Karpas-422 (cell line): ENCODE measurements around the gene C1QA. TPM values are rescaled to one million over a fixed set of nuclear protein-coding genes. Genes with fewer than 3 reads are reported as not detected.

ENCODE experiments used
- DNase-seq: peaks from one replicate; pipeline ENCODE4 v3.0.0-alpha.2; 2015
- H2AFZ ChIP-seq: fragments of 200-600 bp; sonication (generic); 2 replicates; pipeline ENCODE4 v1.6.1; 2014; ENCODE audit warnings: antibody characterized with exemption, low read length, mixed read lengths
- H3K27ac ChIP-seq: fragments of 200-600 bp; sonication (generic); 2 replicates; pipeline ENCODE4 v1.5.1; 2014; ENCODE audit warnings: mild to moderate bottlenecking, low read length, moderate library complexity
- H3K27me3 ChIP-seq: fragments of 200-600 bp; sonication (generic); 2 replicates; pipeline ENCODE4 v1.6.1; 2014; ENCODE audit warnings: low read length, mixed read lengths
- H3K36me3 ChIP-seq: fragments of 200-600 bp; sonication (generic); 2 replicates; pipeline ENCODE4 v1.6.1; 2014; ENCODE audit warnings: low read length, mixed read lengths; ENCODE audit not compliant: insufficient read depth
- H3K4me1 ChIP-seq: fragments of 200-600 bp; sonication (generic); 2 replicates; pipeline ENCODE4 v1.6.1; 2014; ENCODE audit warnings: mild to moderate bottlenecking, low read length, mixed read lengths
- H3K4me2 ChIP-seq: fragments of 200-600 bp; sonication (generic); 2 replicates; pipeline ENCODE4 v1.6.1; 2014; ENCODE audit warnings: low read length, low read depth, mild to moderate bottlenecking; ENCODE audit not compliant: poor library complexity, severe bottlenecking
- H3K4me3 ChIP-seq: fragments of 200-600 bp; sonication (generic); 2 replicates; pipeline ENCODE4 v1.5.1; 2014; ENCODE audit warnings: mild to moderate bottlenecking, antibody characterized with exemption, low read length, mixed read lengths
- H3K79me2 ChIP-seq: fragments of 200-600 bp; sonication (generic); 2 replicates; pipeline ENCODE4 v1.6.1; 2014; ENCODE audit warnings: mild to moderate bottlenecking, low read length, mixed read lengths
- H3K9ac ChIP-seq: fragments of 200-600 bp; sonication (generic); 2 replicates; pipeline ENCODE4 v1.6.0; 2014; ENCODE audit warnings: low read length
- H3K9me2 ChIP-seq: fragments of 200-600 bp; sonication (generic), shearing (Covaris generic); replicated peaks from 2 replicates; pipeline ENCODE4 v1.6.0; 2014; ENCODE audit warnings: mild to moderate bottlenecking, low read length, moderate library complexity; ENCODE audit not compliant: insufficient read depth
- H3K9me3 ChIP-seq: fragments of 300-700, 200-600 bp; sonication (generic); 2 replicates; pipeline ENCODE4 v1.6.1; 2014; ENCODE audit warnings: low read length, mixed read lengths
- H4K20me1 ChIP-seq: fragments of 200-600 bp; sonication (generic); 2 replicates; pipeline ENCODE4 v1.6.1; 2014; ENCODE audit warnings: mild to moderate bottlenecking, antibody characterized with exemption, low read length, low read depth; ENCODE audit not compliant: insufficient read depth
- total RNA-seq: library from RNA; depleted of rRNA; stranded (reverse); fragments of >200 nt; shearing (Covaris generic); gene quantifications from 2 replicates; pipeline ENCODE4 v1.2.3, GENCODE V29; 2014; ENCODE audit warnings: low replicate concordance

Gene C1QA
- total RNA-seq, 1 experiment from 2014 or later, result not detected

- H4K20me1 ChIP-seq, result no peaks in the 10 kb centered on the region
- H3K9me2 ChIP-seq, result no peaks in the 10 kb centered on the region
- H3K4me2 ChIP-seq, result no peak overlapping the region
- no peaks in the 10 kb centered on the region for H3K27me3 ChIP-seq
- no peaks in the 10 kb centered on the region for H3K36me3 ChIP-seq
- H3K27ac ChIP-seq, result no peak overlapping the region
- no peaks in the 10 kb centered on the region for H3K4me1 ChIP-seq
- H3K79me2 ChIP-seq, result no peaks in the 10 kb centered on the region
- no peak overlapping the region for H3K4me3 ChIP-seq
- no peak overlapping the region for H3K9ac ChIP-seq
- H3K9me3 ChIP-seq, result no peaks in the 10 kb centered on the region
- DNase-seq, result no peak
- no peak overlapping the region for H2AFZ ChIP-seq
These were observed 41.8 kb downstream of the C1QA start for GRCh38 chr1:22677931-22678896.

- Histone ChIP-seq H4K20me1 (no peaks in the 10 kb centered on the region), H3K79me2 (no peaks in the 10 kb centered on the region), H3K9me2 (no peaks in the 10 kb centered on the region), H3K27me3 (no peaks in the 10 kb centered on the region), H3K4me1 (no peaks in the 10 kb centered on the region), H2AFZ (no peak overlapping the region), H3K36me3 (no peaks in the 10 kb centered on the region), H3K9ac (no peak overlapping the region), H3K4me3 (no peak overlapping the region), H3K4me2 (no peak overlapping the region), H3K27ac (no peak overlapping the region), H3K9me3 (no peaks in the 10 kb centered on the region)
- no peak for DNase-seq
These were observed 44.3 kb downstream of the C1QA start for GRCh38 chr1:22680726-22681125.

- H3K9ac ChIP-seq, result no peak overlapping the region
- DNase-seq, result no peak
- H3K27ac ChIP-seq, result no peak overlapping the region
- H3K36me3 ChIP-seq, result no peaks in the 10 kb centered on the region
- H3K9me2 ChIP-seq, result no peaks in the 10 kb centered on the region
- no peaks in the 10 kb centered on the region for H3K9me3 ChIP-seq
- no peaks in the 10 kb centered on the region for H3K4me1 ChIP-seq
- no peaks in the 10 kb centered on the region for H3K27me3 ChIP-seq
- H3K79me2 ChIP-seq, result no peaks in the 10 kb centered on the region
- no peaks in the 10 kb centered on the region for H4K20me1 ChIP-seq
- H3K4me3 ChIP-seq, result no peak overlapping the region
- H3K4me2 ChIP-seq, result no peak overlapping the region
- no peak overlapping the region for H2AFZ ChIP-seq
These were observed 45.3 kb downstream of the C1QA start for GRCh38 chr1:22681556-22682276.

GRCh38 chr1:22683547-22683946, 47.1 kb downstream of the C1QA start:
- no peak overlapping the region for H3K9ac ChIP-seq
- DNase-seq, result no peak
- H3K4me3 ChIP-seq, result no peak overlapping the region
- no peaks in the 10 kb centered on the region for H4K20me1 ChIP-seq
- no peaks in the 10 kb centered on the region for H3K4me1 ChIP-seq
- no peaks in the 10 kb centered on the region for H3K79me2 ChIP-seq
- no peaks in the 10 kb centered on the region for H3K36me3 ChIP-seq
- no peaks in the 10 kb centered on the region for H3K9me2 ChIP-seq
- no peak overlapping the region for H3K27ac ChIP-seq
- no peak overlapping the region for H2AFZ ChIP-seq
- H3K9me3 ChIP-seq, result no peaks in the 10 kb centered on the region
- no peaks in the 10 kb centered on the region for H3K27me3 ChIP-seq
- no peak overlapping the region for H3K4me2 ChIP-seq

GRCh38 chr1:22685591-22686059, 49.2 kb downstream of the C1QA start:
- Histone ChIP-seq H3K4me1 (no peaks in the 10 kb centered on the region), H3K9me3 (no peaks in the 10 kb centered on the region), H4K20me1 (no peaks in the 10 kb centered on the region), H3K27ac (no peak overlapping the region), H3K4me3 (no peak overlapping the region), H2AFZ (no peak overlapping the region), H3K27me3 (no peaks in the 10 kb centered on the region), H3K9me2 (no peaks in the 10 kb centered on the region), H3K79me2 (no peaks in the 10 kb centered on the region), H3K36me3 (no peaks in the 10 kb centered on the region), H3K9ac (no peak overlapping the region), H3K4me2 (no peak overlapping the region)
- DNase-seq, result no peak

GRCh38 chr1:22687191-22687590, 50.8 kb downstream of the C1QA start:
- Histone ChIP-seq H3K9me3 (no peaks in the 10 kb centered on the region), H3K36me3 (no peaks in the 10 kb centered on the region), H3K79me2 (no peaks in the 10 kb centered on the region), H3K4me2 (no peak overlapping the region), H3K4me1 (no peaks in the 10 kb centered on the region), H4K20me1 (no peaks in the 10 kb centered on the region), H3K4me3 (no peak overlapping the region), H3K9ac (no peak overlapping the region), H3K9me2 (no peaks in the 10 kb centered on the region), H3K27ac (no peak overlapping the region), H3K27me3 (no peaks in the 10 kb centered on the region), H2AFZ (no peak overlapping the region)
- no peak for DNase-seq

- no peaks in the 10 kb centered on the region for H3K27me3 ChIP-seq
- no peak overlapping the region for H3K4me3 ChIP-seq
- no peak for DNase-seq
- no peaks in the 10 kb centered on the region for H3K9me3 ChIP-seq
- H3K27ac ChIP-seq, result no peak overlapping the region
- H4K20me1 ChIP-seq, result no peaks in the 10 kb centered on the region
- no peaks in the 10 kb centered on the region for H3K9me2 ChIP-seq
- no peak overlapping the region for H3K4me2 ChIP-seq
- no peaks in the 10 kb centered on the region for H3K79me2 ChIP-seq
- no peaks in the 10 kb centered on the region for H3K4me1 ChIP-seq
- no peak overlapping the region for H2AFZ ChIP-seq
- H3K36me3 ChIP-seq, result no peaks in the 10 kb centered on the region
- no peak overlapping the region for H3K9ac ChIP-seq
These were observed 52.0 kb downstream of the C1QA start for GRCh38 chr1:22688466-22688865.
